KMS-11 (cell line): ENCODE measurements around the gene C19orf12.
"Not testable (repeated sequence)": the region's sequence is repeated elsewhere in the genome, so short reads cannot be mapped to it uniquely, and the experiment has no call there.

ENCODE experiments used
- H2AFZ ChIP-seq: fragments of 200-600 bp; sonication (generic); 2 replicates; pipeline ENCODE4 v1.6.1; 2016; ENCODE audit warnings: antibody characterized with exemption, mixed run types, low read depth
- H3K27ac ChIP-seq: fragments of 200-600 bp; sonication (generic); 2 replicates; pipeline ENCODE4 v1.6.1; 2016; ENCODE audit warnings: mild to moderate bottlenecking, mixed run types
- H3K27me3 ChIP-seq: fragments of 200-600 bp; sonication (generic); 2 replicates; pipeline ENCODE4 v1.6.1; 2017; ENCODE audit warnings: mild to moderate bottlenecking, low read depth, mixed run types, moderate library complexity; ENCODE audit not compliant: insufficient read depth
- H3K36me3 ChIP-seq: fragments of 200-600 bp; sonication (generic); 2 replicates; pipeline ENCODE4 v1.6.1; 2017; ENCODE audit warnings: mild to moderate bottlenecking, mixed run types; ENCODE audit not compliant: insufficient read depth
- H3K4me1 ChIP-seq: fragments of 200-600 bp; sonication (generic); 2 replicates; pipeline ENCODE4 v1.6.1; 2016; ENCODE audit warnings: mild to moderate bottlenecking, low read depth, mixed run types; ENCODE audit not compliant: poor library complexity, severe bottlenecking
- H3K4me2 ChIP-seq: fragments of 200-600 bp; sonication (generic); 2 replicates; pipeline ENCODE4 v1.7.0; 2016; ENCODE audit warnings: mild to moderate bottlenecking, mixed run types
- H3K4me3 ChIP-seq: fragments of 200-600 bp; sonication (generic); IDR thresholded peaks from 2 replicates; pipeline ENCODE4 v1.6.1; 2017; ENCODE audit warnings: low read depth, low read length, mixed read lengths; ENCODE audit not compliant: insufficient read depth
- H3K79me2 ChIP-seq: fragments of 200-600 bp; sonication (generic); 2 replicates; pipeline ENCODE4 v1.6.1; 2016; ENCODE audit warnings: low read depth, mixed run types; ENCODE audit not compliant: insufficient read depth
- H3K9ac ChIP-seq: fragments of 200-600 bp; sonication (generic); 2 replicates; pipeline ENCODE4 v1.6.1; 2016; ENCODE audit warnings: mild to moderate bottlenecking, mixed run types
- H4K20me1 ChIP-seq: fragments of 200-600 bp; sonication (generic); 2 replicates; pipeline ENCODE4 v1.6.1; 2016; ENCODE audit warnings: mild to moderate bottlenecking, mixed run types; ENCODE audit not compliant: insufficient read depth
- CTCF ChIP-seq: fragments of 200-600 bp; sonication (generic); conservative IDR thresholded peaks from 2 replicates; pipeline ENCODE4 v1.6.1; 2017; ENCODE audit warnings: low read depth, mild to moderate bottlenecking, antibody characterized with exemption, low read length, moderate library complexity, mixed read lengths

Gene C19orf12

GRCh38 chr19:29672933-29673336, 42.1 kb downstream of the C19orf12 start:
- H3K36me3 ChIP-seq, result no peaks in the 10 kb centered on the region
- no peak overlapping the region for H3K9ac ChIP-seq
- H2AFZ ChIP-seq, result no peak overlapping the region
- no peak overlapping the region for H3K4me2 ChIP-seq
- no peak overlapping the region for H3K27ac ChIP-seq
- H3K27me3 ChIP-seq, result no peaks in the 10 kb centered on the region
- no peaks in the 10 kb centered on the region for H4K20me1 ChIP-seq
- no peak overlapping the region for H3K4me3 ChIP-seq
- TF ChIP-seq CTCF, result no peak
- H3K79me2 ChIP-seq, result no peaks in the 10 kb centered on the region
- no peaks in the 10 kb centered on the region for H3K4me1 ChIP-seq

DNA sequence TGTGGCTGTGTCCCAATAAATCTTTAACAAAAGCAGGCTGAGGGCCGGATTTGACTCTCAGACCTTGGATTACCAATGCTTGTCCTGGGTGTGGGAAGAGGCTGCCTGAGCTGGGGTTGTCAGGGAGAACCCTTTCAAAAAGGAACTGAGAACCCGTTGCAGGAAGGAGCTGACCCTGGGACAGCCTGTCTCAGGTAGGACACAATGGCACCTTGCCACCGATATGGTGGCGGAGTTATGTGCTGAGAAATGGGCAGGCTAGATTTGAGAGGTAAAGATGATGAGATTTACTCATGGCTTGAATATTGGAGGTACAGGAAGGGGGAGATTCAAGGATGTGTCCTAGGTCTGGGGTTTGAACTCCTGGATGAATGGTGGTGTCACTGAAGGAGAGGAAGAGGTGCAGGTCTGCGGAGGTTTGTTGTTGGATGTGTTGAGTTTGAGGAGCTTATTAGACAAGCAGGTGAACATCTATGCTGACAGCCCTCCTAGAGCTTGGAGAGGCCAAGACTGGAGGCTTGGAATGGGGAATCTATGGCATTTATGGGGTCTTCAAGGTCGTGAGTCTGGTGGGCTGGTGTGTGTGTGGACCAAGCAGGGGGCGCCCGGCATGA, 42.6 kb downstream of the C19orf12 start:
- H4K20me1 ChIP-seq, result no peaks in the 10 kb centered on the region
- no peaks in the 10 kb centered on the region for H3K4me1 ChIP-seq
- no peak overlapping the region for H3K27ac ChIP-seq
- no peak overlapping the region for H3K4me2 ChIP-seq
- H3K36me3 ChIP-seq, result no peaks in the 10 kb centered on the region
- H3K79me2 ChIP-seq, result no peaks in the 10 kb centered on the region
- H3K4me3 ChIP-seq, result no peak overlapping the region
- no peak overlapping the region for H3K9ac ChIP-seq
- no peaks in the 10 kb centered on the region for H3K27me3 ChIP-seq
- no peak overlapping the region for H2AFZ ChIP-seq
- TF ChIP-seq CTCF, result no peak

- Histone ChIP-seq H3K9ac (no peak overlapping the region), H3K79me2 (no peaks in the 10 kb centered on the region), H2AFZ (no peak overlapping the region), H3K27me3 (no peaks in the 10 kb centered on the region), H3K4me3 (no peak overlapping the region), H3K4me1 (no peaks in the 10 kb centered on the region), H4K20me1 (no peaks in the 10 kb centered on the region), H3K4me2 (no peak overlapping the region), H3K36me3 (no peaks in the 10 kb centered on the region), H3K27ac (no peak overlapping the region)
- TF ChIP-seq CTCF, result no peak
These were observed 43.5 kb downstream of the C19orf12 start for GRCh38 chr19:29671393-29672160.

- H2AFZ ChIP-seq, H3K4me1 ChIP-seq, H3K4me3 ChIP-seq, H3K4me2 ChIP-seq, H3K9ac ChIP-seq, H3K27me3 ChIP-seq, H3K79me2 ChIP-seq, H3K27ac ChIP-seq, H4K20me1 ChIP-seq, H3K36me3 ChIP-seq: not testable (repeated sequence)
These were observed 44.1 kb downstream of the C19orf12 start for GRCh38 chr19:29671026-29671392.

GRCh38 chr19:29670255-29670654, 44.8 kb downstream of the C19orf12 start:
- Histone ChIP-seq H3K27ac (no peak overlapping the region), H3K4me1 (no peaks in the 10 kb centered on the region), H3K4me3 (no peak overlapping the region), H4K20me1 (no peaks in the 10 kb centered on the region), H3K9ac (no peak overlapping the region), H2AFZ (no peak overlapping the region), H3K79me2 (no peaks in the 10 kb centered on the region), H3K36me3 (no peaks in the 10 kb centered on the region), H3K27me3 (no peaks in the 10 kb centered on the region), H3K4me2 (no peak overlapping the region)
- no peak for TF ChIP-seq CTCF
